NB4 (cell line): ENCODE data around the gene PDIA2.

ENCODE experiments used
- CTCF ChIP-seq: IDR thresholded peaks from one replicate; pipeline ENCODE4 v1.5.1; 2012; ENCODE audit warnings: low read depth, low read length
- MYC ChIP-seq: IDR thresholded peaks from 2 replicates; pipeline ENCODE4 v1.6.1; 2011; ENCODE audit warnings: low read depth, low read length

- TF ChIP-seq MYC (no peak), CTCF (no peak)
These were observed 1.8 kb upstream of the PDIA2 start for GRCh38 chr16:280991-281659.
